Hepatocyte (in vitro differentiated cells): ENCODE results near the gene KRTAP10-1.
"Not testable (repeated sequence)": the region's sequence is repeated elsewhere in the genome, so short reads cannot be mapped to it uniquely, and the experiment has no call there.

Experiments used
- CTCF ChIP-seq: fragments of 200-600 bp; sonication (generic); IDR thresholded peaks from 2 replicates; pipeline ENCODE4 v1.5.1; 2016; ENCODE audit warnings: antibody characterized with exemption, mild to moderate bottlenecking; ENCODE audit not compliant: poor library complexity
- EZH2 ChIP-seq: fragments of 200-600 bp; sonication (generic); IDR thresholded peaks from 2 replicates; pipeline ENCODE4 v1.6.1; 2016; ENCODE audit warnings: antibody characterized with exemption, mild to moderate bottlenecking, borderline replicate concordance
- EZH2phosphoT487 ChIP-seq: fragments of 200-600 bp; sonication (generic); IDR thresholded peaks from one replicate; pipeline ENCODE4 v1.6.1; 2018; ENCODE audit warnings: antibody characterized with exemption, mild to moderate bottlenecking, low read depth, moderate library complexity; ENCODE audit not compliant: unreplicated experiment, severe bottlenecking

- TF ChIP-seq CTCF, EZH2phosphoT487, EZH2: not testable (repeated sequence)
Observed at GRCh38 chr21:44503006-44503889, 36.7 kb downstream of the KRTAP10-1 start.
